NCI-H82 (cell line): Measurements from ENCODE around the gene SULT2A1.
"Not testable (repeated sequence)": the region's sequence is repeated elsewhere in the genome, so short reads cannot be mapped to it uniquely, and the experiment has no call there.

ENCODE experiments used
- DNase-seq: peaks from one replicate; lab custom pipeline; 2025; lab: John Stamatoyannopoulos, UW

The SULT2A1 gene

GRCh38 chr19:47886010-47886559 is at the start of gene SULT2A1:
SULT2A1 (minus strand) TSS chr19:47886315; CDS start chr19:47886257, 58 bp downstream.
- no peak for DNase-seq

- DNase-seq: not testable (repeated sequence)
These were observed 42.5 kb upstream of the SULT2A1 start for GRCh38 chr19:47928581-47928980.

- DNase-seq: not testable (repeated sequence)
These were observed 34.0 kb upstream of the SULT2A1 start for GRCh38 chr19:47920107-47920506.

- DNase-seq: not testable (repeated sequence)
These were observed 24.1 kb upstream of the SULT2A1 start for GRCh38 chr19:47910191-47910590.

GRCh38 chr19:47909350-47909749 is 23.2 kb upstream of the SULT2A1 start:
- not testable (repeated sequence) for DNase-seq

GRCh38 chr19:47901370-47901769 is 15.3 kb upstream of the SULT2A1 start:
- DNase-seq: no peak

GRCh38 chr19:47899335-47899734 is 13.2 kb upstream of the SULT2A1 start:
- DNase-seq: no peak

GRCh38 chr19:47897861-47898260 is 11.7 kb upstream of the SULT2A1 start:
- no peak for DNase-seq

GRCh38 chr19:47896773-47897172 is 10.7 kb upstream of the SULT2A1 start:
- no peak for DNase-seq

GRCh38 chr19:47896019-47896418 is 9.9 kb upstream of the SULT2A1 start:
- no peak for DNase-seq

- no peak for DNase-seq
These were observed 9.2 kb upstream of the SULT2A1 start for GRCh38 chr19:47895165-47895782.

- DNase-seq: no peak
These were observed 6.0 kb upstream of the SULT2A1 start for GRCh38 chr19:47891923-47892666.

- DNase-seq: peak; percentile 25
These were observed 5.5 kb upstream of the SULT2A1 start for GRCh38 chr19:47891622-47891922.

- no peak for DNase-seq
These were observed 4.9 kb upstream of the SULT2A1 start for GRCh38 chr19:47890865-47891621.

GRCh38 chr19:47885067-47885463 is 1.1 kb downstream of the SULT2A1 start:
- DNase-seq: no peak

- DNase-seq: no peak
These were observed 3.2 kb downstream of the SULT2A1 start for GRCh38 chr19:47882890-47883289.

GRCh38 chr19:47881757-47882156 is 4.4 kb downstream of the SULT2A1 start:
- DNase-seq: no peak

GRCh38 chr19:47879385-47879784 is 6.7 kb downstream of the SULT2A1 start:
- DNase-seq: not testable (repeated sequence)

GRCh38 chr19:47878906-47879305 is 7.2 kb downstream of the SULT2A1 start:
- no peak for DNase-seq

- no peak for DNase-seq
These were observed 20.9 kb downstream of the SULT2A1 start for GRCh38 chr19:47865166-47865565.

- peak; percentile 100 for DNase-seq
These were observed 22.6 kb downstream of the SULT2A1 start for GRCh38 chr19:47863514-47863936.

- DNase-seq: no peak
These were observed 24.5 kb downstream of the SULT2A1 start for GRCh38 chr19:47861630-47862029.
